NK-92 treated with Interleukin-12 subunit alpha and Interleukin-12 subunit beta, amount 100 ng/mL, for 24 hours (cell line): ENCODE data around the gene SCGB1D4.
"Not testable (repeated sequence)": the region's sequence is repeated elsewhere in the genome, so short reads cannot be mapped to it uniquely, and the experiment has no call there.

ENCODE experiments used
- DNase-seq: peaks from one replicate; lab custom pipeline; 2025; lab: John Stamatoyannopoulos, UW

Gene SCGB1D4

DNA sequence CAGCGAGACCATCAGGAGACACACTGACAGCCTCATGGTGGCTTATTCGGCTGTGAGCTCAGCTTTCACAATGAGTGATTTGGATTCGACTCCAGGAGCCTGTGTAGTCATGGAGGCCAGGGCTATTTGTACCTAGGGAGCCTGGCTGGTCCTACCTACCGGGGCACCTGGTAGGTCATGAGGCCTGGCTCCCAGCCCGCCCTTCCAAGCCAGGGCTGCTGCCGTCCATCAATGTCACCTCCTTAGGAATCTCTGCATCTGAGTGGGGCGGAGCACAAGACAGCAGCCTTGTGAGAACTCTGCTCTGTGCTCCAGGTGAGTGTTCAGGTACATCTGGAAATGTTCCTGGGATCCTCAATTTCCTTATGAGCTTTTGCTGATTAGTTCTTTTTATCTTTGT, at the start of gene SCGB1D4:
Gene SCGB1D4, minus strand, starts transcription at position 101 of the 400 bp plus-strand sequence. Its CDS starts 65 bp downstream, at position 36.
- DNase-seq = no peak

- DNase-seq = no peak
Observed at GRCh38 chr11:62345861-62346260, 47.0 kb upstream of the SCGB1D4 start.

- no peak for DNase-seq
Observed at GRCh38 chr11:62344210-62344609, 45.3 kb upstream of the SCGB1D4 start.

GRCh38 chr11:62343646-62344190, 44.8 kb upstream of the SCGB1D4 start:
- DNase-seq = not testable (repeated sequence)

DNA sequence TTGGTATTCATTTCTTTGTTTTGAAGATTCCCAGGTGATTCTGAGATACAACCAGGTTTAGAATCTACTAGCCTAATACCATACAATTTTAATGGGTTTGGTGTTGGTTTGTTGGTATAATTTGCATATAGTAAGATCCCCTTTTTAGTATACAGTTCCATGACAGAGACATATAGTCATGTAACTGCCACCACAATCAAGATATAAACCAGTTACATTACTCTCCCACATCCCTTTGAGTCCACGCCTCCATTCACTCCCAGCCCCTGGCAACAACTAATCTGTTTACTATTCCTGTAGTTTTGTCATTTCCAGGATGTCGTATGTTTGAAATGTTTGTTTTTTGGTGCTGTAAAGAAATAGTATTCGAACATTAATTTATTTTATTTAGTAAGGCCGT, 42.7 kb upstream of the SCGB1D4 start:
- no peak for DNase-seq

GRCh38 chr11:62340269-62340901, 41.5 kb upstream of the SCGB1D4 start:
- DNase-seq = no peak

DNA sequence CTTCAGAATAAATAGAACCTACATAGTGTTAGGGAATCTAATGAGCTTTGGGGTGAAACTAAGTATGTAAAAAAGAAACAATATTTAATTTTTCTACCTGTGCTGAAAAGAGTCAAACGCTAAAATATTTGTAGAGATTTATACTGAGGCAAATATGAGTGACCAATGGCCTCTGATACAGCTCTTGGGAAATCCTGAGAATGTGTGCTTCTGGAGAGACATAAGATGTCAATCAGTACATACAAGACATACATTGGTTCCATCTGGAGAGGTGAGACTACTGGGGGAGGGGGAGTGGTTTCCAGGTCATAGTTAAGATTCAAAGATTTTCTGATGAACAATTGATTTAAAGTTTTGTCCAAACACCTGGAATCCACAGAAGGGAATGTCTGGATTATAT, 39.3 kb upstream of the SCGB1D4 start:
- DNase-seq = no peak

DNA sequence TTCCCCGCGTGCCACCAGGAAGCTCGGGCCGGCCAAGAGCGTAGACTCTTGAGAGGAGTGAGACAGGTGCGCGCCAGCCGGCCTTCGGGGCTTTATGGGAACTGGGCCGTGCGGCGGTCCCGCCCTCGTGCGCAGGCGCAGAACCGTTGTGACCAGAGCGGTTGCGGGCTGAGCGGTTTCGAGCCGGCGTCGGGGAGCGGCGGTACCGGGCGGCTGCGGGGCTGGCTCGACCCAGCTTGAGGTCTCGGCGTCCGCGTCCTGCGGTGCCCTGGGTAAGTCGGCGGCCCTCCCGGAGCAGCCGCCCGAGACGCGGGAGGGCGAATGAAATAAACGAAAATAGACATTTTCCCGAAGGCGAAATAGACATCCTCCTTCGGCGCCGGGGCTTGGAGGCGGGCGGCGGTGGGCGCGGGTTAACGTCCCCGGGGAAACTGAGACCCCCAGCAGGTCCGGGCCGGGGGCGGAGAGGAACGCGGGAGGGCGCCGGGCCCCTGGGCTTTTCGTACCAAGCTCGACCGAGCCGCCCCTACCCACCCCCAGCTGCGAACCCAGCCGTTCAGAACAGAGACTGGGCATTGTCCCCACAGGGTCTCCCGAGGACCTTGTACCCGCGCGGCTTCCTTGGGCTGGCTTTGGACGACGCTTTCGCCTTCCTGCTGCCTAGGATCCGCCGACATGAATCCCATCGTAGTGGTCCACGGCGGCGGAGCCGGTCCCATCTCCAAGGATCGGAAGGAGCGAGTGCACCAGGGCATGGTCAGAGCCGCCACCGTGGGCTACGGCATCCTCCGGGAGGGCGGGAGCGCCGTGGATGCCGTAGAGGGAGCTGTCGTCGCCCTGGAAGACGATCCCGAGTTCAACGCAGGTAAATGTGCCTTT, 38.7 kb upstream of the SCGB1D4 start, which contains the start of gene ASRGL1:
Gene ASRGL1, plus strand, starts transcription at position 146 of the 879 bp plus-strand sequence. Its CDS starts 530 bp downstream, at position 676.
- no peak for DNase-seq

- DNase-seq = not testable (repeated sequence)
Observed at GRCh38 chr11:62336949-62337302, 38.1 kb upstream of the SCGB1D4 start.

GRCh38 chr11:62333768-62334167, 34.9 kb upstream of the SCGB1D4 start:
- DNase-seq = no peak

- not testable (repeated sequence) for DNase-seq
Observed at GRCh38 chr11:62331264-62331663, 32.4 kb upstream of the SCGB1D4 start.

GRCh38 chr11:62327541-62327940, 28.7 kb upstream of the SCGB1D4 start:
- DNase-seq = not testable (repeated sequence)

GRCh38 chr11:62326719-62327118, 27.8 kb upstream of the SCGB1D4 start:
- not testable (repeated sequence) for DNase-seq

DNA sequence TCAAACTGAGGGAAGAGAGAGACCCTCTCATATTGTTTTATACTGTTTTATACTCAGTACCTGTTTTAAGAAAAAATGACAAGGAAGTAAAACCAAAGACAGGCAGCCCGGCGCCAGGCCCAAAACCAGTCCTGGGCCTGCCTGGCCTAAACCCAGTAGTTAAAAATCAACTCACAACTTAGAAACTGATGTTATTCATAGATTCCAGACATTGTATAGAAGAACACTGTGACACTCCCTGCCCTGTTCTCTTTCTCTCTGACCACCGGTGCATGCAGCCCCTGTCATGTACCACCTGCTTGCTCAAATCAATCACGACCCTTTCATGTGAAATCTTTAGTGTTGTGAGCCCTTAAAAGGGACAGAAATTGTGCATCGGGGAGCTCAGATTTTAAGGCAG, 26.9 kb upstream of the SCGB1D4 start:
- DNase-seq = not testable (repeated sequence)

- no peak for DNase-seq
Observed at GRCh38 chr11:62324731-62325556, 26.1 kb upstream of the SCGB1D4 start.

- no peak for DNase-seq
Observed at GRCh38 chr11:62322524-62322923, 23.6 kb upstream of the SCGB1D4 start.

GRCh38 chr11:62315431-62315830, 16.6 kb upstream of the SCGB1D4 start:
- no peak for DNase-seq

DNA sequence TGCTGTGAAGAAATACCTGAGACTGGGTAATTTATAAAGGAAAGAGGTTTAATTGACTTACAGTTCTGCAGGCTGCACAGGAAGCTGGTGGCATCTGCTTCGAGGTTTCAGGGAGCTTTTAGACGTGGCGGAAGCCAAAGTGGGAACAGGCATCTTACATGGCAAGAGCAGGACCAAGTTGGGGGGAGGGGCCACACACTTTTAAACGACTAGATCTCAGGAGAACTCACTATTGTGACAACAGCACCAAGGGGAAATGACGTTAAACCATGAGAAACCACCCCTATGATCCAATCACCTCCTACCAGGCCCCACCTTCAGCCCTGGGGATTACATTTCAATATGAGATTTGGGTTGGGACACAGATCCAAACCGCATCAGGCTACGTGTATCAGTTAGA, 11.1 kb upstream of the SCGB1D4 start:
- DNase-seq = no peak

- no peak for DNase-seq
Observed at GRCh38 chr11:62307950-62308349, 9.1 kb upstream of the SCGB1D4 start.

GRCh38 chr11:62306227-62306626, 7.4 kb upstream of the SCGB1D4 start:
- no peak for DNase-seq

DNA sequence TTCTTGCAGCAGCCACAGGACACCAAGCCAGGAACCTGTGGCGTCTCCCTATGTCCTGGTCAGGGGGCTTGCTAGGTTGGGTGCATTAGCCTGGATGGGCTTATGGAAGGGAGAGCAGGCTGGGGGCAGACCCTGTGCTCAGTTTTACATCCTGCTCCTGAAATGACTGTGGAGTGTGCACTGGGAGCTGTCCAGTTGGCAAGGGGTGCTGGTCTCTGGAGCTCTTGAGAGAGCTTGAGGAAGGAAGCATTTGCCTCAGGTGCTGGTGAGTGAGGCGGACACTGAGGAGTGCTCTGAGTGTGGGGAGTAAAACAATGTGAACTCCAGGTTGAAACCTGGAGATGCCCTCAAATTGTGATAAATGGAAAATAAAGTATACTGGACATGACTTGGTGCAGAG, 3.4 kb downstream of the SCGB1D4 start:
- no peak for DNase-seq

GRCh38 chr11:62280452-62280851, 18.4 kb downstream of the SCGB1D4 start:
- no peak for DNase-seq
